Measurements from ENCODE around the gene PCNX3.
"Not testable (repeated sequence)": the region's sequence is repeated elsewhere in the genome, so short reads cannot be mapped to it uniquely, and the experiment has no call there.

PCNX3 gene

DNA sequence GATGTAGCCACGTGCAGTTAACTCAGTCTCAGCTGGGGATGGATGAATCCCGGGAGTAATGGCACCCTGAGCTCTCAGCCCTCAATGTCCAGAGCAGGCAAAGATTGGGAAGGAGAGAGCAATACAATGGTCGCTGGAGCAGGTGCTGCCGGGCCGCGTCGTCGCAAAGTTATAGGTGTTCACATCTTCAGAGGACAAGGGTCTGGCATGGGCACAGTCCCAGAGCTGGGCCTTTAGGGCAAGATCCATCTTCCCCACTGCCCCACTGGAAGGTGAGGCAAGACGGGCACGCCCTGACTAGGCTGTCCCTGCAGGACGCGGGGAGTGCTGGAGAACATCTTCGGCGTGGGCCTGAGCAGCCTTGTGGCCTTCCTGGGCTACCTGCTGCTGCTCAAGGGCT, 7.6 kb downstream of the PCNX3 start:
- no peak for DNase-seq

- no peak for DNase-seq
Observed at GRCh38 chr11:65623852-65624616, 8.5 kb downstream of the PCNX3 start.

GRCh38 chr11:65624931-65625627, 9.5 kb downstream of the PCNX3 start:
- DNase-seq = no peak

GRCh38 chr11:65625628-65626342, 10.2 kb downstream of the PCNX3 start:
- DNase-seq = no peak

DNA sequence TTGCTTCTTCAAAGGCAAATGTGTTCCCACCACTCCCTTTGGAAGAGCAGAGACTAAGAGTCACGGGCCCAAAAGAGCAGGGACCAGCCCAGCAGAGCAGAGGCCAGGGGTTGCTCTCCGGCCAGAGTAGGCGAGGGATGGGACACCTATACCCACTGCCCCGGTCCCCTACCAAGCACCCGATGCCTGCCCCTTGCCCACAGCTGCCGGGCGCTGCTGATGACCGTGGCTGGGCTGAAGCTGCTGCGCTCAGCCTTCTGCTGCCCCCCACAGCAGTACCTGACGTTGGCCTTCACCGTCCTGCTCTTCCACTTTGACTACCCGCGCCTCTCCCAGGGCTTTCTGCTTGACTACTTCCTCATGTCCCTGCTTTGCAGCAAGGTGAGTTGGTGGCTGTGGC, 11.6 kb downstream of the PCNX3 start:
- no peak for DNase-seq

DNA sequence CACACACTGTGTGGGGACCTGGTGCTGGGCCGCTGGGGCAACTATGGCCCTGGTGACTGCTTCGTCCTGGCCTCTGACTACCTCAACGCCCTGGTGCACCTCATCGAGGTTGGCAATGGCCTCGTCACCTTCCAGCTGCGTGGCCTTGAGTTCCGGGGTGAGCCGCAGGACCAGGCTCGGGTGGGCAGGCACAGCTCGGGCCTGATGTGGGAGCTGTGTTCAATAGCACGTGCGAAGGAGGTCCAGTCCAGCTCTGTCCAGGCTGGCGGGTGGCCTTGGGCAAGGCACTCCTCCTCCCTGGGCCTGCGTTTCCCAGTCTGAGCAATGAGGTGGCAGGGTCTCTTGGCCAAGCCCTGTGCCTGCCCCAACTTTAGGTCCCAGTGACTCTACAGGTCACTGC, 14.0 kb downstream of the PCNX3 start:
- DNase-seq = no peak

DNA sequence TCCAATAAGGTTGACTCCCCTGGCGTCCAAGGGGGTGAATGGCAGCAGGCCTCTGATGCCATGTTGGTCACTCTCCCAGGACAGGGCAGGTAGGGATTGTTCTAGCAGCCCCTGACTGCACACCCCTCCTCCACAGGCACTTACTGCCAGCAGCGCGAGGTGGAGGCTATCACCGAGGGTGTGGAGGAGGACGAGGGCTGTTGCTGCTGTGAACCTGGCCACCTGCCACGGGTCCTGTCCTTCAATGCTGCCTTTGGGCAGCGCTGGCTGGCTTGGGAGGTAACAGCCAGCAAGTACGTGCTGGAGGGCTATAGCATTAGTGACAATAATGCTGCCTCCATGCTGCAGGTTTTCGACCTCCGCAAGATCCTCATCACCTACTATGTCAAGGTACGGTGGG, 14.6 kb downstream of the PCNX3 start:
- DNase-seq = no peak

DNA sequence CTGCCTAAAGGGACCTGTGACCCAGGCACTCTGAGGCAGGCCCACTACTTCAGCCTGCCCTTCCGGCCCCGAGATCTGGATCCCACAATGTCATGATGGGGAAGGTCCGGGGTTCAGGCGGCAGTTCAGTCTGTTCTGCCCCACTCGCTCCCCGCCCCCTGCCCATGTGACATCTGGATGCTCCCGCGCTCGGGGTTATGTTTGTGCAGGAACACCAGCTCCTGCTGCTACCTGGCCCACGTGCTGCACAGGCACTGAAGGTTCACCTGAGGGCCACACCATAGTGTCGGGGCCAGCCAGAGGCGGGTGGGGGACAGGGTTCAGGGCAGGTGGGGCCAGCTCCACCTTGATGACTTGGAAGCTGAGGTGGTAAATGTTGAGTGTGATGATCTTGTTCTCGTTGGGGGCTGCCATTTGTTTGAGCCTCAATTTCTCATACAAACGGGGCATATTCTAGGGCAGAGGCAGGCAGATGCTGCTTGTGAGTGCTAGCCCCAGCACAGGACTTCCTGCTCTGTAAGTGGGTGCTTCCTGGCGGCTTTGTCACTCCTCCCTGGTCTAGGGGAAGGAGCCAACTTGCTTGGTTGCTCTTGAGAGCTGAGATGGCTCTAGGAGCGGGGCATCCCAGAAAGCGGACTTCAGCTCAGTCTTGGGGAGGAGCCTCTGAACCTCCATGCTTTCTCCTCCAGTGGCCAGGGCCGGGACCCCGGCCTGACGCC, 18.0 kb downstream of the PCNX3 start:
- DNase-seq = no peak

GRCh38 chr11:65634109-65634436, 18.5 kb downstream of the PCNX3 start:
- no peak for DNase-seq

DNA sequence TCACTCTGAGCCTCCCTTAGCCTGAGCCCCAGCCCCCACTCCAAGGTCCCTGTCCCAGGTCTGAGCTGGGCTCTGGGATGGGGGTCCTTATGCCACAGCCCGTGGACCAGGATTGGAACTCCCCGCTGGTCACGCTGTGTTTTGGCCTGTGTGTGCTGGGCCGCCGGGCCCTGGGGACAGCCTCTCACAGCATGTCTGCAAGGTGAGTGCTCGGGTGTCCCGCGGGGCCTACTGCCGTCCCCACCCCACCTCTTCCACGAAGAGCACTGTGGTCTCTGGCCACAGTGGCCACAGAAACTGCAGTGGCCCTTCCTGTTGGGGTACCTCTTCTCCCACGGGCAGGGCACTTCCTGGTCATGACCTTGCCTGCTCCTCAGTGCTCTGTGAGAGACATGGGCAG, 18.9 kb downstream of the PCNX3 start:
- no peak for DNase-seq

DNA sequence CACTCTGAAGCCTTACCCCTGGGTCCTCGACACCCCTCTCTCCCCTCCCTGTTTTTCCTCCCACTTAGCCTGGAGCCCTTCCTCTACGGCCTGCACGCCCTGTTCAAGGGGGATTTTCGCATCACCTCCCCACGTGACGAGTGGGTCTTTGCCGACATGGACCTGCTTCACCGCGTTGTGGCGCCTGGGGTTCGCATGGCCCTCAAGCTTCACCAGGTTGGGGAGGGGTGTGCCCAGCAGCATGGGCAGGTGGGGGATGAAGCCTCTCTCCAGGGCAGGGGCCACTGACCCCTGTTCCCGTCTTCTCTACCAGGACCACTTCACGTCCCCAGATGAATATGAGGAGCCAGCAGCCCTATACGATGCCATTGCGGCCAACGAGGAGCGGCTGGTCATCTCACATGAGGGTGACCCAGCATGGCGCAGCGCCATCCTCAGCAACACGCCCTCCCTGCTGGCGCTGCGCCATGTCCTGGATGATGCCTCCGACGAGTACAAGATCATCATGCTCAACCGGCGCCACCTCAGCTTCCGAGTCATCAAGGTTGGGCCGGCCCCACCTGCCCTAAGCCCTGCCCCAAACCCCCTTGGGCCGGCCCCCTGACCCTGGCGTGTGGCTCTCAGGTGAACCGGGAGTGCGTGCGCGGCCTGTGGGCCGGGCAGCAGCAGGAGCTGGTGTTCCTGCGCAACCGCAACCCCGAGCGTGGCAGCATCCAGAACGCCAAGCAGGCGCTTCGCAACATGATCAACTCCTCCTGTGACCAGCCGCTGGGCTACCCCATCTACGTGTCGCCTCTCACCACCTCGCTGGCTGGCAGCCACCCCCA, 19.5 kb downstream of the PCNX3 start:
- no peak for DNase-seq

DNA sequence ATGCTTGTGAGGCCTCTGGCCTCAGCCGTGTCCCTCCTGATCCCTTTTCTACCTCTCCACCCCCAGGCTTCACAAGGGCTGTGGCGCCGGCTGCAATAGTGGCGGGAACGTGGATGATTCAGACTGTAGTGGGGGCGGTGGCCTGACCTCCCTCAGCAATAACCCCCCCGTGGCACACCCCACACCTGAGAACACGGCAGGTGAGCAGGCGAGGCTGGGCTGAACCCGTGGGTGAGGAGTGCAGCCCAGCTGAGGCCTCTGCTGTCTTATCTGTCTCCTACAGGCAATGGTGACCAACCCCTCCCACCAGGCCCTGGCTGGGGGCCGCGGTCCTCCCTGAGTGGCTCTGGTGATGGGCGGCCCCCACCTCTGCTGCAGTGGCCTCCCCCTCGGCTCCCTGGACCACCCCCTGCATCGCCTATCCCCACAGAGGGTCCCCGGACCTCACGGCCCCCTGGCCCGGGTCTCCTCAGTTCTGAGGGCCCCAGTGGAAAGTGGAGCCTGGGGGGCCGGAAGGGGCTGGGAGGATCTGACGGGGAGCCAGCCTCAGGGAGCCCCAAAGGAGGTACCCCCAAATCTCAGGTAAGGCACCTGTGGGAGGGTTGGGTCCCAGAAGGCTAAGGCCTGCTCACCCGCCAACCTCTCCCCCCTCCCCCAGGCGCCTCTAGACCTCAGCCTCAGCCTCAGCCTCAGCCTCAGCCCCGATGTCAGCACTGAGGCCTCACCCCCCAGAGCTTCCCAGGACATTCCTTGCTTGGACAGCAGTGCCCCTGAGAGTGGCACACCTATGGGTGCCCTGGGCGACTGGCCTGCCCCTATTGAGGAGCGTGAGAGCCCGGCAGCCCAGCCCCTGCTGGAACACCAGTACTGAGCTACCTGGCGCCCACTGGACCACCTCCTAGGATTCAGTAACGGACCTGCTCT, 20.8 kb downstream of the PCNX3 start:
- DNase-seq = no peak

DNA sequence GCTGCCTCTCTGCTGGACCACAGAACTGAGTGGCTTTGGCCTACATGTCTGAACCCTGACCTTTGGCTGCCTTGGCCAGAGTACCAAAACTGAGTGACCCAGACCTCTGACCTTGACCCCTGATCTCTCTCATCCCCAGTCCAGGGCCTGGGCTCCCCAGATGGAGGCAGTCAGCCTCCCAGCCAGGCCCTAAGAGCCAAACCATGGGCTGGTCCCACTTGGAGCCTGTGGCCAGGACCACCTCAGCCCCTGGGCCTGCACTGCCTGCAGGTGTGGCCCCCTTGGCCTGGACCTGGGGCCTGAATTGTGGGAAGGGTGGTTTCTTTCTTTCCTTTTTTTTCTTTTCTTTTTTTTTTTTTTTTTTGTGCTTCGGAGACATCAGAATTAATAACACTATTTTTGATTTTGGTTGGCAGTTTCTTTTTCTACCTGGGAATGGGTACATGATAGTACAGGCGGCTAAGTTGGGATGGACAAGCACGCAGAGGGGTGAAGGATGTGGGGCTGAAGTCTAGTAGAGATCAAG, 21.5 kb downstream of the PCNX3 start:
- no peak for DNase-seq

GRCh38 chr11:65637794-65638419, 22.3 kb downstream of the PCNX3 start, which contains the start of gene SIPA1:
Gene SIPA1, plus strand, starts transcription at chr11:65638101. Its CDS starts 2,821 bp downstream, at chr11:65640922.
- DNase-seq = peak; percentile 86

DNA sequence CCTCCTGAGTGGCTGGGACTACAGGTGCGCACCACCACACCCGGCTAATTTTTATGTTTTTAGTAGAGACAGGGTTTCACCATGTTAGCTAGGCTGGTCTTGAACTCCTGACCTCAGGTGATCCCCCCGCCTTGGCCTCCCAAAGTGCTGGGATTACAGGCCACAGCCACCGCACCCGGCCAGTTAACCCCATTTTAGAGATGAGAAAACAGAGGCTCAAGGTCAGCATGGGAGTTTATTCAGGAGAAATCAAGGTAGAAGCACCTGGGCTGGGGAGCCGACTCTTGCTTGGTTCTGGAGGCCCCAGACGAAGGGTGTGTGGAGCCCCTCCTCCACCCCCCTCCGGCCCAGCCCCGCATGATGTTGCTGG, 23.6 kb downstream of the PCNX3 start:
- DNase-seq = not testable (repeated sequence)

DNA sequence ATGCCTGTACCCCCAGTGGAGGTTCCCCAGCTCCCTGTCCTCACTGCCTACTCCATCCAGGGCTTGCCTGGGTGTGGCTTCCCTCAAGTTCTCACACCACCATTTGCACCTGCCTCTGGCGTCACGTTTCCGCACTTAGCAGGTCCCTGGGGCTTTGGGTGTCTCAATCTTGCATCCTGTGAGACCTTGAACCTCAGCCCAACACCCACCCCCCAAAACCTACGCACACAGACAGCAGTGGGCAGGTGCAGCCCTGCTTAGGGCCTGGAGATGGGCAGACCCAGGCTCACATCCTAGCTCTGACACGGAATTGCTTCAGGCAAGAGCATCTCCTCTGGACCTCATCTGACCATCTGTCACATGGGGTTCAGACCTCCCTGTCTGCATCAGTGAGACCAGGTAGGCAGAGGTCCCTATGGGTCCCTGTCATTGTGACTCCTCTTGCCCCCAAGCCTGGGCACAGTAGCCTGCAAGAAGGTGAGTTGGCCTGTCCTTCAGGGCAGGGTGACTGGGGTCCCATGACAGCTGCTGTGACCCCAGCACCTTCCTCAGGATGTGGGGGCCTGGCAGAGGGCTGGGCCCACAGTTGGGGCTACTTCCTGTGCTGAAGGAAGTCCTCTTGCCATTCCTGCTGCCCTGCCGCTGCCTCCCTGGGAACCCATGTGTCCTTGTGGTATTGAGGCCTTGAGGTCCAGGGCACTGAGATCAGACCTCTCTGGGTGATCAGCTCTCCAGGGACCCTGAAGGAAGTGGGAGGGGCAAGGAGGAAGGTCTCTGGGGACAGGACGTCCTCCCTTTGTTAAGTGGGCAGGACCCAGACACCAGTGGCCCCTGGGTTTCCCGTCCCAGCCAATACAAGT, 24.3 kb downstream of the PCNX3 start:
- no peak for DNase-seq

DNA sequence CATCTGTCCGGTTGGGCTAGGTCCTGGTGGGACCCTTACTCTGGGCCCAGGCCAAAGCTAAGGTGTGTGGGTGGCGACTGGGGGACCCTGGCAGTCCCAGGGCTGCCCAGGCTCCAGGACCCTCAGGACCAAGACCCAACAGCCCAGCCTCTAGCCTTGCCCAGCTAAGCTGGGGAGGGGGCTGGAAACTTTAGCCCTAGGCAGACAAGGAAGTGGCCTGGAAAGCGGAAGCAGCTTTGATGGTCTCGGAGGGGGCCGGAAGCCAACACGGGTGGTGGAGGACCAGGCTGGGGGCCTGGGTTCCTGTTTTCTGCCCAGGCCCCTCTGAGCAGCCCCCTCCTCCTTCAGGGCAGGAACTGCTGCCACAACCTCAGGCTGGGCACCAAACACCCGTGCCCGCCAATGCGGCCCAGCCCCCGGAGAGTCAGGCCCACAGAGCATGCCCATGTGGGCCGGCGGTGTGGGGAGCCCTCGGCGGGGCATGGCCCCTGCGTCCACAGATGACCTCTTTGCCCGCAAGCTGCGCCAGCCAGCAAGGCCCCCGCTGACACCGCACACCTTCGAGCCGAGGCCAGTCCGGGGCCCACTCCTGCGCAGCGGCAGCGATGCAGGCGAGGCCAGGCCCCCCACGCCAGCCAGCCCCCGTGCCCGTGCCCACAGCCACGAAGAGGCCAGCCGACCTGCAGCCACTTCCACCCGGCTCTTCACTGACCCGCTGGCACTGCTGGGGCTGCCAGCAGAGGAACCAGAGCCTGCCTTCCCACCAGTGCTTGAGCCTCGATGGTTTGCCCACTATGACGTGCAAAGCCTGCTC, 25.1 kb downstream of the PCNX3 start:
- DNase-seq = no peak

GRCh38 chr11:65641297-65642013, 25.9 kb downstream of the PCNX3 start:
- no peak for DNase-seq
